Measurements from ENCODE around the gene PCSK5.

PCSK5 gene

GRCh38 chr9:76090909-76091308 is 200.4 kb downstream of the PCSK5 start:
- DNase-seq = no peak

- DNase-seq = no peak
Observed at GRCh38 chr9:76092572-76092971, 202.1 kb downstream of the PCSK5 start.

GRCh38 chr9:76095585-76095984 is 205.1 kb downstream of the PCSK5 start:
- DNase-seq = no peak

GRCh38 chr9:76099516-76099915 is 209.0 kb downstream of the PCSK5 start:
- no peak for DNase-seq

- no peak for DNase-seq
Observed at GRCh38 chr9:76101075-76101474, 210.6 kb downstream of the PCSK5 start.

GRCh38 chr9:76101491-76101890 is 211.0 kb downstream of the PCSK5 start:
- no peak for DNase-seq

- no peak for DNase-seq
Observed at GRCh38 chr9:76101947-76102346, 211.5 kb downstream of the PCSK5 start.

GRCh38 chr9:76103531-76104315 is 213.2 kb downstream of the PCSK5 start:
- no peak for DNase-seq

- no peak for DNase-seq
Observed at GRCh38 chr9:76107482-76107881, 217.0 kb downstream of the PCSK5 start.

GRCh38 chr9:76109953-76110352 is 219.5 kb downstream of the PCSK5 start:
- no peak for DNase-seq

GRCh38 chr9:76112151-76112550 is 221.7 kb downstream of the PCSK5 start:
- no peak for DNase-seq

- no peak for DNase-seq
Observed at GRCh38 chr9:76114144-76114543, 223.7 kb downstream of the PCSK5 start.

- DNase-seq = no peak
Observed at GRCh38 chr9:76115396-76115795, 224.9 kb downstream of the PCSK5 start.

- DNase-seq = no peak
Observed at GRCh38 chr9:76115982-76116646, 225.6 kb downstream of the PCSK5 start.

- no peak for DNase-seq
Observed at GRCh38 chr9:76116913-76117312, 226.4 kb downstream of the PCSK5 start.

GRCh38 chr9:76127637-76128036 is 237.2 kb downstream of the PCSK5 start:
- DNase-seq = no peak

- no peak for DNase-seq
Observed at GRCh38 chr9:76135902-76136301, 245.4 kb downstream of the PCSK5 start.

- DNase-seq = no peak
Observed at GRCh38 chr9:76136986-76137385, 246.5 kb downstream of the PCSK5 start.

GRCh38 chr9:76137931-76138330 is 247.5 kb downstream of the PCSK5 start:
- no peak for DNase-seq

- DNase-seq = no peak
Observed at GRCh38 chr9:76138360-76138759, 247.9 kb downstream of the PCSK5 start.

GRCh38 chr9:76143834-76144233 is 253.4 kb downstream of the PCSK5 start:
- no peak for DNase-seq

GRCh38 chr9:76150013-76150412 is 259.5 kb downstream of the PCSK5 start:
- no peak for DNase-seq

GRCh38 chr9:76151267-76151666 is 260.8 kb downstream of the PCSK5 start:
- DNase-seq = no peak

GRCh38 chr9:76153339-76153738 is 262.9 kb downstream of the PCSK5 start:
- DNase-seq = no peak
